Measurements from ENCODE around the gene LHX8. TPM values are rescaled to one million over a fixed set of nuclear protein-coding genes. Genes with fewer than 3 reads are reported as not detected.

The LHX8 gene
- total RNA-seq (2022; extraction: Qiagen RNA extraction): 0.87 to 1.2 TPM (median 0.93 TPM) in 5 replicates

DNA sequence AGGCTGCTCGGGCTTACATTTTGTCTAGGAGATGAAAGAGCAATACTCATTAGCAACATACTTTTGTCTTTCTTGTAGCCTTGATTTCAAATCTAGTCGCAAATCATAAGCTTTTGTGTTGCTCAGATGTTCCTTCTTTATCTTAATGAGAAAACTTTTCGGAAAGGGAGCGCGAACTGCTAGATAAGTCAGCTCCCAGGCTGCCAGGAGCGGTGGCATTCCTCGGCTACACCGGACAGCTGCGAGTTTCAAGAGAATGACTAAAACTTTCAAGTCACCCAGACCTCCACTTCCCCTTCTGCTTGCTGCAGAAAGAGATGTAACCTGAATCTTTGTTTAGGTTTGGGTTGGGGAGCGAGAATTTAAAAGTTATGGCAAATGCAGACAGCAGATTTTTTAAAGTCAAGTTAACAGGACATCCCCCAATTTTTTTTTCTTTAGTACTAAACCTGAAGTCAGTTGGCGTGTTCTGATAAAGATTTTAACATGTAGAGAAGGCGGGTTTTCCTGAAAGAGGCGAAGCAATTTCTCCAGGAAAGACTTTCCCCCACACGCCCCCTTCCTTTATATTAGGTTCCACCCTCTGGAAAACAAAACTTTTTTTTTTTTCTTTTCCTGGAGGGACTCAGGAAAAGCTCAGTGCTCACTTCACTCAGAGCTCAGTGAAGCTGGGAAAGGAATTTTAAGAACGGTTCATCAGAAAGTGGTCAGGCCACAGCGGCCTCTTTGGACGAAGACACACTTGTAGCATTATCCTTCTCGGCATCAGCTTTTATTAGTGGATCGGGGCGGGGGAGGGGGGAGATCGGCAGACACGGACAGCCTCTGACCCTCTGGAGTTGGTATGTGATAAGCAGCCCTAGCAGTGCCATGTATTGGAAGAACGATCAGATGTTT is at the start of gene LHX8:
Gene LHX8, plus strand, starts transcription at position 639 of the 897 bp plus-strand sequence. CDS start 2,227 bp downstream, outside the sequence.

